CD4-positive, alpha-beta T cell treated with Interleukin-10 for 1 hour (primary cell): ENCODE results near the gene NES.
A peak's percentile ranks its signal among the peaks of the same experiment; 100 is the strongest.

ENCODE experiments used
- DNase-seq: peaks from one replicate; pipeline ENCODE4 v3.0.0-alpha.2; 2020

NES gene

DNA sequence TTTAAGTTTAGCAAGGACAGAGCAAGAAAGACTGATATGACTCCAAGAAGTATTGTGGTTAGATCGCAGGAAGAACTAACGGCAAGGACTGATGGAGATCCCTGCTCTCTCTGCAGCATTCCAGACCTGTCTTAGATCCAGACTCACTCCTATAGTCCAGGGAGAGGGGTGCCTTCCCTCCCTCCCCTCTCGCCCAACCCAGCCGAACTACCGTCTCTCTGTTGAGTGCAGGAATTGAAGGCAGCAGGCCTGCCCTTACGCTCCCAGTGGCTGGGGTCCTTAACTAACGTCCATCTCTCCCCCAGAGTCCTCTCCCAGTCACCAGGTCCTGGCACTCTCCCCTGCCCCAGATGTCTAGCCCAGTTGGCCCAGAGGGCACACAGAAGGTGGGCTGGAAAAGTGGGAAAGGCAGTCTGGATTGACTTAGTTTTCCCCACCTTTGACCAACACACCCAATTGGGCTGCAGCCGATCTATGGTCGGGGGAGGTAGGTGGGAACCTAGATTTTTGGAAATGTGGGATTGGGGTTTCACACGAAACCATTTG lies 27.0 kb upstream of the NES start:
- no peak for DNase-seq

DNA sequence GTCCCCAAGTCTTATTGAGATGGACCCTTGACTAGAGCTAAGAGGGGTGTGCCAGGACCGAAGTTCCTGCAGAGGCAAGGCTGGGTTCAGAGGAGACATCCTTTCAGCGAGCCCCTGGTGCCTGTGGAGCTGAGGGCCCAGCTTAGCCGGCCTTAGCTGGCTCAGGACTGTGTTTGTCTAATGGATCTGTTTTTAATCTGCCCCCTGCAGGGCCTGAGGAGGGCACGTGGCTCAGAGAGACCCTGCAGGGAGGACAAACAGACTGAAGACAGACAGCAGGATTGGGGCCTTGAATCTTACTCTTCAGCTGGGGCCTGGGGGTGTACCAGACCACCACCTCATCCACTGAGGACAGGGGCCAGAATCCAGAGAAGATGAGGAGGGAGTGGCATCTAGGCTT lies 26.5 kb upstream of the NES start:
- DNase-seq, result no peak

- DNase-seq, result no peak
Measured at GRCh38 chr1:156703336-156703735, 26.1 kb upstream of the NES start.

DNA sequence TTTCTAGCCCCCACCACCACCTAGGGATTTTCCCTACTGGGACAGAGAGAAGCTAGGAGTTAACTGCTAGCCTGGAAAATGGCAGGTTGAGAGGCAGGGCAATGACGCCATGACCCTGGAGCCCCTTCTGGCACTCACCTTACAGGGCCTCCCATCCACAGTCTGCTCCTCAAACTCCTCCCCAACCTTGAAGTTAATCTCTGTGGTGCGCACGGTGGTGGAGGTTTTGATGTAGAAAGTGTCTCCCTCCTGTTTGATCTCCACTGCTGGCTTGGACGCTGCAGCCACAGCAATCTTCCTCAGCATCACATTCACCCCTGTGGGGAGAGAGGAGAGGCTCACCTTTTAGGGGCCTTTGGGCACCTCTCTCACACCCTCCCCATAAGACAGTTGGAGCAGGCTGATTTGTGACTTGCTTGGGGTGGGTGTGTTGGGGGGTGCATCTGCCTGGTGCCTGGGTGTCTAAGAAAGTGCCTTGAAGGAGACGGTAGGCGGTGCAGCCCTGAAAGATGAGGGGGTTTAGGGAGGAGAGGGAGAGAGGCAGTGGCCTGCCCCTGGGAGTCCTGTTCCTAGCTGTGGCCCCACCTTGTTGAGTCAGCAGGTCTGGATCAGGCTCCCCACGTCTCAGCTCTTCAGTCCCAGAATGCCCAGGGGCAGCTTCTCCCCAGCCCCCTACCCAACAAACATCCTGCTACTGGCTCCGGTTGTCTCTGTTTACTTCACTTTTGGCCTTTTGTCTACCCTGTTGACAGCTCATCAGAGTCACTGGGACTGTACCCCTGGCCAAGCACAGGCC lies 23.7 kb upstream of the NES start:
- no peak for DNase-seq

DNA sequence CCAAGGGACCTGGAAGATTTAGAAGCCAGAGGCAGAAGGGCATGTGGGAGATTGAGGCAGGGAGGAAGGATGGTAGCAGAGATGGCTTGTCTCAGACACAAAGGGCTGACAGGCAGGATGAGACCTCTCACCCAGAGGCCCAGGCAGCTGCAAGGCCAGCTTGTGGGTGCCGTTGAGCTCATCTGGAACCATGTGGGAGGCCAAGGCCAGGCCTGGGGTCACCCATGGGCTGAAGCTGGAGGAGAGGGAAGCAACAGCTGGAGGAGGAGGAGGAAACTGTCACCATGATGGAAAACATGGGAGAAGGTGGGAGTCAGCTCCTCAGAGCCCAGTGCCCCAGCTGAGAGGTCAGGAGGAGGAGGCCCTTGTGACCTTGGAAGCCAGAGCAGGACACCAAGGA lies 21.8 kb upstream of the NES start:
- DNase-seq, result no peak

- DNase-seq, result no peak
Measured at GRCh38 chr1:156697481-156697880, 20.3 kb upstream of the NES start.

DNA sequence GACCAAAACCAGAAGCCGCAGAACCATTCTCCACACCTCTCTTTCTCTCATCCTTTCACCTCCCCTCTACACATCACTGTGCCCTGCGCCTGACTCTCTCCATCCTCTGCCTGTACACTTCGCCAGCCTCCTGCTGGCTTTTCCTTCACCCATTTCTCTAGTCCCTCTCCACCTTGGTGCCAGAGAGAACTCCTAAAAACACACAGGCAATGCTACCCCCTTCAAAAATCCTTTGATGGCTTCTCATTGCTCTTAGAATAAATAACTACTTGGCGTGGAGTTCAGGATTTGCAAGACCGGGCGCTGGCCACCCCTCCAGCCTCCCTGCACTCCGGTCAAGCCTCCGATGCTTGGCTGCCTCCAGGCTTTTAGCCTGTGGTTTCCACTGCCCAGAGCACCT lies 19.5 kb upstream of the NES start:
- no peak for DNase-seq

DNA sequence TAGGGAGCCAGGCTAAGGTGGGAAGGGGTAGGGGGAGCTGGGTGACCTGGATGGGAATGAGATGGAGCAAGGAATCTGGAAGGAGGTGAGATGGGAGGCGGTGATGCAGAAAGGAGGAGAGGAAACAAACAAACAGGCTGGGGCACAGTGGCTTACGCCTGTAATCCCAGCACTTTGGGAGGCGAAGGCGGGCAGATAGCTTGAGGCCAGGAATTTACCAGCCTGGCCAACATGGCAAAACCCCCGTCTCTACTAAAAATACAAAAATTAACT lies 17.4 kb upstream of the NES start:
- DNase-seq, result no peak

GRCh38 chr1:156693848-156694689 lies 16.9 kb upstream of the NES start:
- no peak for DNase-seq

- peak; percentile 13 for DNase-seq
Measured at GRCh38 chr1:156692925-156693847, 16.0 kb upstream of the NES start.

- no peak for DNase-seq
Measured at GRCh38 chr1:156692441-156692924, 15.3 kb upstream of the NES start.

DNA sequence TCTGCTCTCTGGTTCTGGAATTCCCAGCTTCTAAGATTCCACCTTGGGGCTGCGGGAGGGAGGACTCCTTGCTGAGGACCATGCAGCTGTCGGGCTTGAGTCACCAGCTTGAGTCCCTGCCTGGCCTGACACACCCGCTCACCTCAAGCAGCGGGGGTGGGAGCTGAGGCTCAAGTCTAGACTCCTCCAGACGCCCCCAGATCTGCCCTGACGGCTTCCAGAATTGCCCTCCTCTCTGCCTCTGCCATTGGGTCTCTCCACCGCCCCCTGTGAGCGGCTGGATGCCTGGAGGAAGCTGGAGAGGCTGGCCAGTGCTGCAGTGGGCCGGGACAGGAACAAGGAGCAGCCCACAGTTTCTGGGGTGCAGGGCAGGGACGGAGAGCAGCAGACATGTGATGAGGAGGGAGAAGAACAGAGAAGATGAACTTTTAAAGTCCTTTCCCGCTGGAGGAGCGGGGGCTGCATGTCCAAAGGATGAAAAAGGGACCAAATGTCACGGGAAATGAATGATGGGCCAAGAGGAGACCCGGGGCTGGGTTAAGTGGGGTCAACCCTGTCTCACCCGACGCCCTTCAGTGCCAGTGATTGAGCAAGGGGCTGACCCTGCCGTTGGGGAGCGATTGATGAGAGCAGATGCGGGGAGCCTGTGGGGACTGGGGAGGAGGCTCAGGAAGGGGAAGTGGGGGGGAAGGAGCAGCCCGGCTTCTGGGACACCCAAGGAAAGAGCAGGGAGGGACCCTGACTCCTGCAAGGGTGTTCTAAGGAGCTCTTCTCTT lies 14.6 kb upstream of the NES start:
- DNase-seq, result no peak

DNA sequence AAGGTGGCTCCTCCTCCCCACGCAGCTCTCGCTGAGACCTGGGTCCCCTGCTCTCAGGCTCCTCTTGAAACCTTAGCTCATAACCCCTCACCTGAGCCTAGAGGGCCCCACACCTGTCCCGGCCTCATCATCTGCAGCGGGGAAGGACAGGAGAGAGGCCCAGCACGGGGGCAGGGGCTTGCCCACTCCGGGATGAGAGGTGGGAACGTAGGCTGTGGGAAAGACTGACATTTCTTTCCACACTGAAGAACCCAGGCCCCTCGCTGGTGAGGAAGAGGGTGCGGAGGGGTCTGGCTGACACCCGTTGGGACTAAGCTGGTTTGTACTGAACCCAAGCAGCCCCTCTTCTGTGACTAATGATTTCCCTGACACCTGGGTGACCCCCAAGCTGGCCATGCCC lies 14.0 kb upstream of the NES start:
- DNase-seq, result no peak

DNA sequence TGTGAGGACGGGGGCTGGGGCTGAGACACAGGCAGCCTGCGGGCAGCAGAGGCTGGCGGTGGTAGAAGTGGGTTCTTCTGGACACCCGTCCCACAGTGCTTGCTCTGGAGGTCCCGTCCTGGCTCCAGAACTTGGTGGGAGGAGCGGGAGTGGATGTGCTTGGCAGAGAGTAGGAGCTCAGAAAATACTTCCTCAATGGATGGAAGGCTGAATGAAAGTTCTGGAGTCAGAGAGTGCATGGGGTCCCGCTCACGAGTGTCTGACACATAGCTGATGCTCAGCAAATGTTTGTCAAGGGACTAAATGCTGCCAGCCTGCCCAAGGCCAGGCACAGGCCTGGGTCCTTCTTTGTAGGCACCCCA lies 13.4 kb upstream of the NES start:
- no peak for DNase-seq

GRCh38 chr1:156689953-156690674 lies 12.9 kb upstream of the NES start:
- DNase-seq, result no peak

GRCh38 chr1:156689035-156689952 lies 12.1 kb upstream of the NES start:
- DNase-seq, result peak; percentile 82

GRCh38 chr1:156684227-156684782 lies 7.1 kb upstream of the NES start:
- peak; percentile 32 for DNase-seq

DNA sequence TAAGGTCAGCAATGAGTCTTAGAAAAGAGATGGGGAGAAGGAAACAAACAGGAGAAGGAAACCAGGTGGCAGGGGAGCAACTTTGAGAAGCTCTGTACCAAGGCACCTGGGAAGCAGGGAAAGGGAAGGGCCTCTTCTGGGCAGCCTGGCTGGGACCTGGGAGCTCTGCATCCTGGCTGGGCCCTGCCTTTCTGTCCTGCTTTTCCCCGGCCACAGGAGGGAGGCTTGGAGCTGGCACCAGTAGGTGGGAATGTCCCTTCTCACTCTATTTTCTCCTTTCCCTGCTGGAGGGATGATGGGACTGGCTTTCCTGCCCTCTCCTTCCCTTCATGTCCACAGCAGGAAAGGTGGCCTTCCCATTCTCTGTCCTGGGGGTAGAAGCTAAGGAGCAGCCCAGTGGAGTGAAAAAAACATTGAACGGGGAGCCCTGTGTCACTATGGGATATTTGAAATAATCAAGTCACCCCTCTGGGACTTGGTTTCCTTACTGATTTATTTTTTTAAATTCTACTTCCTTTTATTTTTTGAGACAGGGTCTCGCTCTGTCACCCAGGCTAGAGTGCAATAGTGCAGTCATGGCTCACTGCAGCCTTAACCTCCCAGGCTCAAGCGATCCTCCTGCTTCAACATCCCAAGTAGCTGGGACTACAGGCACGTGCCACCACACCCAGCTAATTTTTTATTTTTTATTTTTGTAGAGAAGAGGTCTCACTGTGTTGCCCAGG lies 5.1 kb upstream of the NES start:
- DNase-seq, result no peak

GRCh38 chr1:156681196-156681960 lies 4.2 kb upstream of the NES start:
- DNase-seq, result no peak
